CD4-positive, alpha-beta memory T cell (primary cell): ENCODE results near the gene CIAO2A. TPM values are rescaled to one million over a fixed set of nuclear protein-coding genes. Genes with fewer than 3 reads are reported as not detected.
"Not testable (repeated sequence)": the region's sequence is repeated elsewhere in the genome, so short reads cannot be mapped to it uniquely, and the experiment has no call there.

Experiments
- CTCF ChIA-PET: fragments of 350-600 bp; sonication (Branson Sonifier 250); formaldehyde crosslinking; loops from one replicate; lab custom pipeline; 2021; ENCODE audit warnings: inconsistent platforms; ENCODE audit not compliant: partially characterized antibody; lab: Charles Lee
- POLR2A ChIA-PET: fragments of 350-600 bp; sonication (Branson Sonifier 250); formaldehyde crosslinking; loops from one replicate; lab custom pipeline; 2021; ENCODE audit not compliant: partially characterized antibody; lab: Charles Lee
- DNase-seq, 5 donors: peaks; one replicate each; pipeline versions ENCODE4 v3.0.0 to v3.0.0-alpha.2; 2020 to 2022; ENCODE audit warnings: mixed read lengths in 1 of 5
- H3K27ac ChIP-seq: one replicate; pipeline ENCODE4 v1.7.0; 2013; ENCODE audit warnings: low read depth, low read length
- H3K27me3 ChIP-seq: 2 replicates; pipeline ENCODE4 v1.7.0; 2013; ENCODE audit warnings: mild to moderate bottlenecking, low read length, moderate library complexity; ENCODE audit not compliant: insufficient read depth
- H3K36me3 ChIP-seq: 2 replicates; pipeline ENCODE4 v1.7.0; 2013; ENCODE audit warnings: mild to moderate bottlenecking, low read length, moderate library complexity; ENCODE audit not compliant: insufficient read depth
- H3K4me1 ChIP-seq: 2 replicates; pipeline ENCODE4 v1.7.0; 2013; ENCODE audit warnings: mild to moderate bottlenecking, low read length, moderate library complexity; ENCODE audit not compliant: insufficient read depth
- H3K4me3 ChIP-seq, 2 donors: one replicate each; pipeline ENCODE4 v1.7.0; 2013; ENCODE audit warnings: low read length in 2 of 2, mild to moderate bottlenecking in 1 of 2
- H3K9me3 ChIP-seq, 2 donors: one replicate each; pipeline ENCODE4 v1.7.0; 2013; ENCODE audit warnings: low read length in 2 of 2, control low read depth in 1 of 2; ENCODE audit not compliant: control insufficient read depth in 1 of 2
- H3K27ac Mint-ChIP-seq, 7 donors: one replicate each; pipeline ENCODE4 v1.8.0; 2020 to 2021; ENCODE audit warnings: mixed read lengths in 7 of 7, mild to moderate bottlenecking in 6 of 7, inconsistent platforms in 3 of 7, moderate library complexity in 3 of 7
- H3K27me3 Mint-ChIP-seq, 2 donors: one replicate each; pipeline ENCODE4 v1.8.0; 2020 to 2021; ENCODE audit warnings: mixed read lengths in 2 of 2
- H3K36me3 Mint-ChIP-seq, 2 donors: one replicate each; pipeline ENCODE4 v1.8.0; 2020 to 2021; ENCODE audit warnings: mixed read lengths in 2 of 2, inconsistent platforms in 1 of 2, mild to moderate bottlenecking in 1 of 2
- H3K4me1 Mint-ChIP-seq, 4 donors: one replicate each; pipeline ENCODE4 v1.8.0; 2020 to 2021; ENCODE audit warnings: mixed read lengths in 4 of 4, mild to moderate bottlenecking in 1 of 4
- H3K4me3 Mint-ChIP-seq, 8 donors: one replicate each; pipeline ENCODE4 v1.8.0; 2020 to 2021; ENCODE audit warnings: mixed read lengths in 8 of 8, mild to moderate bottlenecking in 7 of 8, moderate library complexity in 6 of 8, inconsistent platforms in 3 of 8
- H3K9me3 Mint-ChIP-seq, 8 donors: one replicate each; pipeline ENCODE4 v1.8.0; 2020 to 2021; ENCODE audit warnings: mixed read lengths in 8 of 8, mild to moderate bottlenecking in 5 of 8, inconsistent platforms in 3 of 8, moderate library complexity in 1 of 8
- intact Hi-C: fragments of 100-400 bp; cut with micrococcal nuclease; formaldehyde crosslinking; loops from one replicate; pipeline ENCODE4 v1.15.1; 2023
- polyA plus RNA-seq, 2 donors: library from polyadenylated mRNA; unstranded; fragments of 300-500 nt; fragmentation: Illumina TruSeq; gene quantifications; one replicate each; pipeline ENCODE4 v1.2.3, GENCODE V29; 2021
- total RNA-seq, 2 experiments: library from RNA; stranded (reverse); gene quantifications; one replicate each; pipeline ENCODE4 v1.2.3, GENCODE V29; 2021

CIAO2A gene
- total and polyA plus RNA-seq, 4 experiments from 2014 or later: 35.0 to 134 (median 53.2) TPM

GRCh38 chr15:64092864-64093626, 593 bp downstream of the CIAO2A start:
- H3K9me3 Mint-ChIP-seq: no peaks in the 10 kb centered on the region
- Histone ChIP-seq H3K4me3 (peak overlapping the region; percentile 87 to 98), H3K4me1 (peaks cover 57% of the 10 kb centered on the region), H3K27me3 (no peaks in the 10 kb centered on the region), H3K9me3 (no peaks in the 10 kb centered on the region), H3K36me3 (peaks cover 6% of the 10 kb centered on the region), H3K27ac (peak overlapping the region; percentile 85)
- peaks cover 13 to 40% of the 10 kb centered on the region in 2 donors for H3K36me3 Mint-ChIP-seq
- no peaks in the 10 kb centered on the region for H3K27me3 Mint-ChIP-seq
- H3K27ac Mint-ChIP-seq: peak overlapping the region; percentile 90 to 100 (median 98)
- POLR2A ChIA-PET: interaction anchor here (0.6 to 6.2 kb wide), 29 partner anchors 9 to 1207 kb away, joined by 3 to 48 read pairs (median 4); partner anchors contain the start of genes CLPX, HERC1, PPIB and SNX22
- H3K4me3 Mint-ChIP-seq: peak overlapping the region; percentile 92 to 99 (median 97)
- H3K4me1 Mint-ChIP-seq: peaks cover 54 to 82% (median 66%) of the 10 kb centered on the region in 4 donors
- CTCF ChIA-PET: interaction anchor here (0.9 to 2.0 kb wide), 6 partner anchors 60 to 488 kb away, joined by 3 to 11 read pairs (median 4); no protein-coding TSS in a partner anchor
- intact Hi-C loops: loop anchor here (1.0 to 10.0 kb wide), 6 partner anchors 70 to 618 kb away; partner anchors contain the start of genes PCLAF, PPIB and TRIP4
- peak; percentile 11 to 51 (median 26) for DNase-seq

GRCh38 chr15:64092075-64092820, 1.4 kb downstream of the CIAO2A start:
- peak overlapping the region; percentile 85 for H3K27ac ChIP-seq
- Mint-ChIP-seq H3K27ac (peak overlapping the region; percentile 82 to 100 (median 98)), H3K4me3 (peak overlapping the region; percentile 92 to 99 (median 97)), H3K4me1 (peaks cover 46 to 74% (median 60%) of the 10 kb centered on the region in 4 donors), H3K27me3 (no peaks in the 10 kb centered on the region), H3K36me3 (peaks cover 17 to 46% of the 10 kb centered on the region in 2 donors), H3K9me3 (no peaks in the 10 kb centered on the region)
- H3K9me3 ChIP-seq: no peaks in the 10 kb centered on the region
- CTCF ChIA-PET: interaction anchor here (0.6 to 2.0 kb wide), 4 partner anchors 61 to 1426 kb away, joined by 3 to 11 read pairs (median 4); no protein-coding TSS in a partner anchor
- peaks cover 11% of the 10 kb centered on the region for H3K36me3 ChIP-seq
- peaks cover 49% of the 10 kb centered on the region for H3K4me1 ChIP-seq
- peak overlapping the region in 1 of 2 donors; percentile 87 for H3K4me3 ChIP-seq
- DNase-seq: peak in 4 of 5 donors; percentile 42 to 57 (median 44)
- intact Hi-C loops: loop anchor here (1.0 to 10.0 kb wide), 5 partner anchors 293 to 617 kb away; partner anchors contain the start of genes PCLAF and TRIP4
- POLR2A ChIA-PET: interaction anchor here (0.9 to 4.5 kb wide), 6 partner anchors 9 to 801 kb away, joined by 3 to 42 read pairs (median 6); partner anchors contain the start of gene PPIB
- no peaks in the 10 kb centered on the region for H3K27me3 ChIP-seq

DNA sequence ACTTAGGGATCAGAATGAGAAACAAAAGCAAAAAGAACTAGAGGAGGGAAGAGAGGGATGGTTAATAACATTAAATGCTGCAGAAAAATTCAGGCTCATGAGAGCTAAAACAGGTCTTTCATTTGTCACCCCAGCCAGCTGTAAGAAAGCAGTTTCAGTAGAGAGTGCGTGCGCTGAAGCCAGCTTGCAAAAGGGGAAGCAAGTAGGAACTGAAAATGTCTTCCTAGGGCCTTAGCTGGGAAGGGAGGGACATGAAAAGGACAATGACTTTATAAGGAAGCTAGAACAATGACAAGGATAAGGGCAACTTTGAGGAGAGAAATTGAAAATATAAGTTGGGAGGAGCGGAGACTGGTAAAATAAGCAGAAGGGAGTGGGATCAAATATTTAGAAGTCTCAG, 3.1 kb downstream of the CIAO2A start:
- H3K27ac Mint-ChIP-seq: peak overlapping the region in 5 of 7 donors; percentile 1 to 61 (median 33)
- Histone ChIP-seq H3K36me3 (peaks cover 11% of the 10 kb centered on the region), H3K9me3 (no peaks in the 10 kb centered on the region), H3K4me3 (no peak overlapping the region), H3K4me1 (peaks cover 39% of the 10 kb centered on the region), H3K27ac (no peak overlapping the region), H3K27me3 (no peaks in the 10 kb centered on the region)
- H3K4me1 Mint-ChIP-seq: peaks cover 36 to 56% (median 47%) of the 10 kb centered on the region in 4 donors
- peak overlapping the region in 1 of 8 donors; percentile 54 for H3K4me3 Mint-ChIP-seq
- no peaks in the 10 kb centered on the region for H3K9me3 Mint-ChIP-seq
- DNase-seq: no peak
- CTCF ChIA-PET: interaction anchor here (1.4 to 2.0 kb wide), 4 partner anchors 63 to 338 kb away, joined by 3 to 6 read pairs (median 4); partner anchors contain the start of gene PPIB
- intact Hi-C loops: loop anchor here (10.0 kb wide), 4 partner anchors 294 to 616 kb away; partner anchors contain the start of genes PCLAF and TRIP4
- peaks cover 17 to 38% of the 10 kb centered on the region in 2 donors for H3K36me3 Mint-ChIP-seq
- H3K27me3 Mint-ChIP-seq: no peaks in the 10 kb centered on the region
- POLR2A ChIA-PET: no interaction called here

GRCh38 chr15:64089543-64090280, 3.9 kb downstream of the CIAO2A start:
- H3K27me3 Mint-ChIP-seq: no peaks in the 10 kb centered on the region
- intact Hi-C loops: loop anchor here (10.0 kb wide), 4 partner anchors 295 to 615 kb away; partner anchors contain the start of genes PCLAF and TRIP4
- H3K4me3 Mint-ChIP-seq: no peak overlapping the region
- ChIA-PET POLR2A (interaction anchor here (0.6 to 0.9 kb wide), 2 partner anchors 50 to 79 kb away, joined by 3 read pairs; no protein-coding TSS in a partner anchor), CTCF (interaction anchor here (0.8 to 2.0 kb wide), 4 partner anchors 23 to 337 kb away, joined by 3 to 6 read pairs (median 4); partner anchors contain the start of gene PPIB)
- H3K27ac Mint-ChIP-seq: no peak overlapping the region
- no peak for DNase-seq
- H3K4me1 Mint-ChIP-seq: peaks cover 29 to 48% (median 40%) of the 10 kb centered on the region in 4 donors
- peaks cover 31% of the 10 kb centered on the region for H3K4me1 ChIP-seq
- peaks cover 17 to 38% of the 10 kb centered on the region in 2 donors for H3K36me3 Mint-ChIP-seq
- no peaks in the 10 kb centered on the region for H3K27me3 ChIP-seq
- peaks cover 11% of the 10 kb centered on the region for H3K36me3 ChIP-seq
- no peaks in the 10 kb centered on the region for H3K9me3 ChIP-seq
- no peaks in the 10 kb centered on the region for H3K9me3 Mint-ChIP-seq
- no peak overlapping the region for H3K4me3 ChIP-seq
- no peak overlapping the region for H3K27ac ChIP-seq

GRCh38 chr15:64082757-64083156, 10.9 kb downstream of the CIAO2A start:
- Histone ChIP-seq H3K27me3 (no peaks in the 10 kb centered on the region), H3K4me1 (no peaks in the 10 kb centered on the region), H3K4me3 (no peak overlapping the region), H3K9me3 (no peaks in the 10 kb centered on the region), H3K27ac (no peak overlapping the region), H3K36me3 (peaks cover 5% of the 10 kb centered on the region)
- no peak overlapping the region for H3K27ac Mint-ChIP-seq
- intact Hi-C loops: no loop called here
- ChIA-PET POLR2A (interaction anchor here (0.9 to 1.6 kb wide), 2 partner anchors 10 to 37 kb away, joined by 3 to 7 read pairs; partner anchors contain the start of gene CIAO2A), CTCF (interaction anchor here (1.0 to 1.8 kb wide), 2 partner anchors 15 to 330 kb away, joined by 3 to 7 read pairs; no protein-coding TSS in a partner anchor)
- peaks cover 0 to 1% (median under 1%) of the 10 kb centered on the region in 4 donors for H3K4me1 Mint-ChIP-seq
- no peak for DNase-seq
- no peaks in the 10 kb centered on the region for H3K27me3 Mint-ChIP-seq
- no peaks in the 10 kb centered on the region for H3K9me3 Mint-ChIP-seq
- H3K36me3 Mint-ChIP-seq: peaks cover 5 to 26% of the 10 kb centered on the region in 2 donors
- H3K4me3 Mint-ChIP-seq: no peak overlapping the region

GRCh38 chr15:64073496-64073895, 20.1 kb downstream of the CIAO2A start:
- intact Hi-C loops, H3K27ac Mint-ChIP-seq, H3K27me3 Mint-ChIP-seq, H3K4me1 ChIP-seq, POLR2A ChIA-PET, H3K9me3 Mint-ChIP-seq, H3K27ac ChIP-seq, H3K4me3 Mint-ChIP-seq, H3K27me3 ChIP-seq, H3K4me3 ChIP-seq, DNase-seq, H3K9me3 ChIP-seq, H3K4me1 Mint-ChIP-seq: not testable (repeated sequence)
- H3K36me3 Mint-ChIP-seq: peaks cover 19 to 31% of the 10 kb centered on the region in 2 donors
- peaks cover 12% of the 10 kb centered on the region for H3K36me3 ChIP-seq
- CTCF ChIA-PET: interaction anchor here (2.4 kb wide), 1 partner anchor 27 kb away, joined by 6 read pairs; the partner anchor contains the start of gene DAPK2
